T-helper 1 cell treated with Interleukin-12 subunit alpha and Interleukin-12 subunit beta and Interleukin-4 antibody, amounts not matched to agents 30 ng/mL and 1 ng/mL, for 36 hours (primary cell): ENCODE measurements around the gene FGFR4. TPM values are rescaled to one million over a fixed set of nuclear protein-coding genes. Genes with fewer than 3 reads are reported as not detected.
"Not testable (repeated sequence)": the region's sequence is repeated elsewhere in the genome, so short reads cannot be mapped to it uniquely, and the experiment has no call there.

ENCODE experiments used
- intact Hi-C: fragments of 100-400 bp; cut with micrococcal nuclease; formaldehyde crosslinking; loops from one replicate; pipeline ENCODE4 v1.15.1; 2024
- total RNA-seq: library from RNA; stranded (reverse); gene quantifications from 2 replicates; pipeline ENCODE4 v1.2.3, GENCODE V29; 2022

Gene FGFR4
- total RNA-seq: 1.3 and 1.6 TPM in 2 replicates

GRCh38 chr5:177086654-177087397 lies at the start of gene FGFR4:
FGFR4 (plus strand) TSS chr5:177086915; CDS start chr5:177089603, 2,688 bp downstream.
- intact Hi-C loops: loop anchor here (1.0 to 5.0 kb wide), 5 partner anchors 64 to 1065 kb away; partner anchors contain the start of genes NHP2, PDLIM7, TSPAN17 and ZNF346

DNA sequence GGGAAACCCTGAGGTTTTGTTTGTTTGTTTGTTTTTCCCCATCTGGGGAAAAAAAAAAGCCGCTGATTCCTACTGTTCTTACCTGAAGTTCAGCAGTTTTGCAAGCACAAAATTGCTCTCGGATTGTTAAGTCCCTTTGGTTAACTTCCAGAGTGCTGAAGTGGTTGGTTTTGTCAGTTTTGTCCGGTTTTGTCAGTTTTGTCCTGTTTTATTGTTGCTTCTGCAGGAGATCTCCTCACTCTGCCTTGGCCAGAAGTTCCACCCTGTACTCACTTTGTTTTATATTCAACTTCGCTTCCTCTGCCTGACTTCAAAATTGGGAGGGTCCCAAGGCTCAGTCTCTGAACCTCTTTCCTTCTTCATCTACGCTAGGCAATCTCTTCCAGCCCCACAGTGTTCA lies 49.8 kb upstream of the FGFR4 start:
- intact Hi-C loops: no loop called here

DNA sequence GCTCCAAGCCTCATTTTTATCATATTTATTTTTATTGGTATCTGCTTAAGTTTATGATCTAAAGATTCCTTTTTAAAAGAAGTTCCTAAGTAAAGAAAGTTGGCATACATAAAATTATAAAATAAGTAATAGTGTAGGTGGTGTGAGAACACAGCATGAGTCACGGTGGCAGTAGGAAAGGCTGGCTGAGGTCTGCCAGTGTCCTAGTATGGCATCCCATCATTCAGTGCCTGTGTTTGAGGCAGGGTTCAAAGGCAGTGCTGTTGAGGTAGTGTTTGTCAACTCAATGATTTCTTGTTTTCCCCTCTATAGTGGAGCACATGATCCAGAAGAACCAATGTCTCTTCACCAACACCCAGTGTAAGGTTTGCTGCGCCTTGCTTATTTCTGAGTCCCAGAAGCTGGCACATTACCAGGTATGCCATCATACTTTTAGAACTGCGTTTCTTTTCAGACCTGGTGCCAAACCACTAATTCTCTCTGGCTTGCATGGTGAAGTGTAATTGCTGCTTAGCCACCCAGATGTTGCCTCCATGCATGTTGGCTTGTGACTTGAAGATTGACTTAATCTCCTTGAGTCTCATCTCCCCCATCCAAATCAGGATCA lies 45.8 kb upstream of the FGFR4 start:
- intact Hi-C loops: no loop called here

- intact Hi-C loops: no loop called here
Observed at GRCh38 chr5:177041936-177042335, 44.8 kb upstream of the FGFR4 start.

- intact Hi-C loops: no loop called here
Observed at GRCh38 chr5:177043114-177043513, 43.6 kb upstream of the FGFR4 start.

- intact Hi-C loops: no loop called here
Observed at GRCh38 chr5:177043958-177044357, 42.8 kb upstream of the FGFR4 start.

DNA sequence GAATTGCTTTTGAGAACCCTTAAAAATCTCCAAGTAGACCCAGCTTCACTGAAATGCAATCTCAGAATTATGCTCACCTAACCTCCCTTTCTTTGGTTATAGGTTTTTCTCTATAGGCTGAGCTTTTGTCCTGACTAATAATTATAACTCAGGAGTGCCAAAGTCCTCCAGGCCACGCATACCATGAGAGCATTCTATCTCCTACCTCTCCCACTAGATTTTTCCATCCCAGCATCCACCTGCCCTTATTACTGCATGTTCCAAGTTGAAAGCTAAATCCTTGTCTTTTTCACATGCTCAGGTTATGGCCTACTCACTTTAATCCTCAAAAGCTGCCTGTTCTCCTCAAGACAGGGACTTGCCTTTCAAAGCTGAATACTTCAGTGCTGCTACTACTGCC lies 42.1 kb upstream of the FGFR4 start:
- intact Hi-C loops: no loop called here

- intact Hi-C loops: no loop called here
Observed at GRCh38 chr5:177045631-177046030, 41.1 kb upstream of the FGFR4 start.

DNA sequence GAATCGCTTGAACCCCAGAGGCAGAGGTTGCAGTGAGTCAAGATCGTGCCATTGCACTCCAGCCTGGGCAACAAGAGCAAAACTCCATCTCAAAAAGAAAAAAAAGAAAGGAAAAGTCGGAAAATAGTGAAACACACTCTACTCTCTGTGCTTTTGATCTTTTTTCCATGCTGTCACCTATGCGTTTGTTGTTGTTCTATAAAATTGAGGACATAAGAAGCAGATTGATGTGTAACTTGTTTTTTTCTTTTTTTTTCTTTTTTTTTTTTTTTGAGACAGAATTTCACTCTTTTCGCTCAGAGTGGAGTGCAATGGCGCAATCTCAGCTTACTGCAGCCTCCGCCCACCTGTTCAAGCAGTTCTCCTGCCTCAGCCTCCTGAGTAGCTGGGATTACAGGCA lies 38.2 kb upstream of the FGFR4 start:
- intact Hi-C loops: not testable (repeated sequence)

DNA sequence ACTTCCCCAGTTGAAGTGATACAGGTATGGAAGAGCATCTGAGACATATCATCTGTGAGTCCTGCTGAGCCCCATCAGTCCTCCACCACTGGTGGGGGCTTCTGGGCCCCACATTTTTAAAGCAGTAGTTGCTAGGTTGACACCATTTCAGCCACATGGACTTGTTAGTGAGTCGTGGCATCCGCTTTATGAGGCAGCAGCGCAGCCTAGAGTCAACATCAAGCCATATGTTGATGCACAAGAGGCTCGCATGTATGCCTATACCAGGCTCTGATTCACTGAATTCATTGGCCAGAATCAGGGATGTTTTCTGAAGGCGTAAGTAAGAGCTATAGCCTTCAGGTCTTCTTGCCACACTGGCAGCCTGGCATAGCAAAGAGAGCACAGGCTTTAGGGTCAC lies 37.4 kb upstream of the FGFR4 start:
- intact Hi-C loops: no loop called here

DNA sequence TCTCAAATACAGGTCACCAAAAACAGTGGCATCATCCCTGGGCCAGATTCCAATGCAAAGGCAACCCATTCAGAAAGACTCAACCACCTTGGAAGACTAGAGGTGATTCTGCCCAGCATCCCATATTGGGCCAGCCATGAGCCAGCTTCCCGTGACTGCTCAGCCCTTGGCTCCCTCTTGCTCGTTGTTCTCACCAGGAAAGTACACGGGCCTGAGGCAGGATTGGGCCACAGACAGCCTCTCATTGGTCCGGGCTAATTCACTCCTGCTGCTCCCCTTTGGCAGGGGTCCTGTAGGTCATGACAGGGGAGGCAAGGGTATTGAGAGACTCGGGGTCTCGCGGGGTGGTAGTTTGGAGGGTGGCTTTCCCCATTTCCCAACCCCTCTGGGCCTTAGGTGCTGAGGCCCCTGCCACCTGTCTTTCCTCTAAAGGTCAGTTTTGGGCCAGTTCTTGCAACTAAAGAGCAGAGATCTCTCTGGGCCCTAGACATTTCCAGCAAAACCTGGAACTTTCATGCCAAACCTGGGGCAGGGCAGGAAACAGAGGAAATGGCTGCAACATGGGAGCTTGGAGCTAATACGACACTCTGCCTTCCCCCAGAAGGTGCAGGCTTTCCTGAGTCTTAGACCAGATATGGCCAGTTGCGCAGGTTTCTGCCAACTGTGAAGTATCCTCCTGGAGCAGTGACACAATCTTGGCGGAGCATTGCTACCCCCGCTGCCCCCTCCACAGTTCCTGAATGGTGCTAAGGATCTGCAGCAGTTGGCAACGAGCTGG lies 22.0 kb upstream of the FGFR4 start:
- intact Hi-C loops: no loop called here

DNA sequence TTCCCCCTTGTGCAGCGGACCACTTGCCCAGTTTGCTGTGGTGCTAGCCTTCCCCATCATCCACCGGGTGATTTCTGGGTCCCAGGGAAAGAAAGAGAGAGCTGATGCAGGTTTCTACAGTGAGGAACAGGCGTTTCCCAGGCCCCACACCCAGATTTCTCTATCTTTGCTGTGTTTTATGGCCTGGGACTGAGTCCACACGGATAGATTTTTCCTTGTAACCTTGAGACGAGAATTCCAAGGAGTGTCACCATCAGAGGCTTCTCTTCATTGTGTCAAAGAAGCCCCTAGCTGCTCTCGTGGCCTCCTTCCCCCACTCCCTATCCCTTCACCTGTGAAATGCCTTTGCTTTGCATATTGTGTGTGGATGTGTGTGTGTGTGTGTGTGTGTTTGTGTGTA lies 21.2 kb upstream of the FGFR4 start:
- intact Hi-C loops: no loop called here

GRCh38 chr5:177066224-177066623 lies 20.5 kb upstream of the FGFR4 start:
- intact Hi-C loops: no loop called here

GRCh38 chr5:177067503-177067902 lies 19.2 kb upstream of the FGFR4 start:
- intact Hi-C loops: no loop called here

- intact Hi-C loops: no loop called here
Observed at GRCh38 chr5:177070536-177071191, 16.1 kb upstream of the FGFR4 start.

GRCh38 chr5:177071666-177072385 lies 14.9 kb upstream of the FGFR4 start:
- intact Hi-C loops: loop anchor here (1.0 kb wide), 2 partner anchors 40 to 414 kb away; no protein-coding TSS in a partner anchor

DNA sequence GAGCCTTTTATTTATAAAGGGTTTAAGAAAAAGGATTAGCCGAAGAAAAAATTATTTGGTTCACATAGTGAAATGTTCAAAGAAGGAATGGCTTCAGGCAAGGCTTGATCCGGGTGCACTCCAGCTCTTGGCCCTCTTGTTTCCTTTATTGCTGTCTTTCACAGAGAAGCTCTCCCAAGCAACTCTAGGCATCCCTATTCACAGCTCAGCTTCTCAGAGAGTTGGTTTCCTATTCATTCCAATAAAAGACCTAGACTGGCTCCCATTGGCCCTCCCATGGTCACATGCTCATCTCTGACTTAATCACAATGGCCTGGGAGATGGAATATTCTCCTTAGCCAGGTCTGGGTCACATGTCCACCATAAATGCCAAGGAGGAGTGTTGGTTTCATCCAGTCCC lies 9.4 kb upstream of the FGFR4 start:
- intact Hi-C loops: no loop called here

DNA sequence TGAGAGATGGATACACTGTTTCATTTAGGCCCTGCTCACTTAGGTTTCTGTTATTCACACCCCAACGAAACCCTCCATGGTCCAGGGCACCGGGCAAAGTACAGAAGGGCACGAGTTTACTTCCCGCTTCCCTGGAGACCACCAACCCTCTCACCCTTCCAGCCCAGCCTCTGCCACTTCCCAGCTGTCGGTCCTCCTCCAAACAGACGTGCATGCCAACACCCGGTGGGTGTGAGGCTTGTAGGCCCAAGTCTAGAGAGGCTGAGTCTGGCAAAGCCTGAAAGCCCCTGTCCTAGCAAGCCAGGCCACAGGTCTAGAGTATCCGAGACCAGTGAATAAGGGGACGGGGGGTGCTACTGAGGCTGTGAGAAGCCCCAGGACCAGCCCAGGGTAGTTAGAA lies 7.1 kb upstream of the FGFR4 start:
- intact Hi-C loops: no loop called here

DNA sequence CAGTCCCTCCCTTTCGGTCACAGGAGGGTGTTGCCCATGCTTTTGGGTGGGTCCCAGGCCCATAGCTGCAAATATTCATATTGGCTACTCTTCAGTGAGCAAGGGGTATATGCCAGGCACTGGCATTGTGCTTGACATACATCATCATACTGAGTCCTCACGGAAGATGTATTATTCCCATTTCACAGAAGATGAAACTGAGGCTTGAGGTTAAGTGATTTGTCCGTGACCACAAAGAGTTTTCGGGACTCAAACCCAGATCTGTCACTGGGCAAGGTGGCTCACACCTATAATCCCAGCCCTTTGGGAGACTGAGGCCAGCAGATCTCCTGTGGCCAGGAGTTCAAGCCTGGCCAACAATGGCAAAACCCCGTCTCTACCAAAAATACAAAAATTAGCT lies 6.5 kb upstream of the FGFR4 start:
- intact Hi-C loops: no loop called here

GRCh38 chr5:177081859-177082258 lies 4.9 kb upstream of the FGFR4 start:
- intact Hi-C loops: no loop called here

GRCh38 chr5:177083357-177083756 lies 3.4 kb upstream of the FGFR4 start:
- intact Hi-C loops: no loop called here
